A549 (cell line): ENCODE data around the gene MRPL2. TPM values are rescaled to one million over a fixed set of nuclear protein-coding genes. Genes with fewer than 3 reads are reported as not detected.

Experiments used
- ATAC-seq, 2 experiments: fragments of 200-7000 bp in 1 of 2; fragments of >200 bp in 1 of 2; cut with Nextera tagmentation in 1 of 2; cut with Tn5 transposase in 1 of 2; 3 replicates each; pipeline versions ENCODE4 v1.8.0 to v1.9.1; 2018 to 2020; ENCODE audit warnings: mild to moderate bottlenecking in 1 of 2, moderate library complexity in 1 of 2
- CTCF ChIA-PET: fragments of 300-600 bp; sonication (Branson Sonifier 250); formaldehyde crosslinking; extraction: SDS; loops from one replicate; lab custom pipeline; 2021; ENCODE audit warnings: antibody characterized with exemption, inconsistent platforms; lab: Yijun Ruan, JAX
- POLR2A ChIA-PET: fragments of 350-600 bp; formaldehyde crosslinking; extraction: SDS; loops from one replicate; lab custom pipeline; 2021; ENCODE audit warnings: antibody characterized with exemption, inconsistent platforms; lab: Yijun Ruan, JAX
- DNase-seq, 2 experiments: peaks; one replicate each; pipeline versions ENCODE4 v3.0.0 to v3.0.0-alpha.2; 2011 to 2016; ENCODE audit warnings: low read depth in 1 of 2, low spot score in 1 of 2
- FAIRE-seq: peaks from 2 replicates; lab custom pipeline; 2011; peaks lifted over from hg19 to GRCh38; lab: Jason Lieb, UNC
- H3K27ac ChIP-seq, 2 experiments: fragments of >200 bp; sonication (Bioruptor Twin); formaldehyde crosslinking; 3 replicates each; pipeline ENCODE4 v1.5.1; 2016 to 2017
- H3K4me1 ChIP-seq: fragments of >200 bp; sonication (Bioruptor Twin); formaldehyde crosslinking; 3 replicates; pipeline ENCODE4 v1.6.1; 2016
- H3K4me2 ChIP-seq: fragments of >200 bp; sonication (Bioruptor Twin); formaldehyde crosslinking; 3 replicates; pipeline ENCODE4 v1.6.1; 2016
- H3K4me3 ChIP-seq: fragments of >200 bp; sonication (Bioruptor Twin); formaldehyde crosslinking; 3 replicates; pipeline ENCODE4 v1.5.1; 2016
- H3K9me3 ChIP-seq: fragments of >200 bp; sonication (Bioruptor Twin); formaldehyde crosslinking; 3 replicates; pipeline ENCODE4 v1.6.1; 2016
- BCL3 ChIP-seq: fragments of >200 bp; sonication (Bioruptor Twin); formaldehyde crosslinking; IDR thresholded peaks from 3 replicates; pipeline ENCODE4 v1.6.1; 2016
- CBX8 ChIP-seq: fragments of 200-600 bp; sonication (generic); IDR thresholded peaks from 2 replicates; pipeline ENCODE4 v1.6.1; 2016
- CHD2 ChIP-seq: fragments of 150-350 bp; IDR thresholded peaks from 2 replicates; pipeline ENCODE4 v1.6.1; 2014; ENCODE audit warnings: low read length; ENCODE audit not compliant: partially characterized antibody
- EHMT2 ChIP-seq: fragments of 200-600 bp; sonication (generic); IDR thresholded peaks from 2 replicates; pipeline ENCODE4 v1.6.1; 2016; ENCODE audit warnings: antibody characterized with exemption, low read depth, mild to moderate bottlenecking, moderate library complexity
- FOSB ChIP-seq: fragments of 250-450 bp; sonication (Bioruptor Pico); IDR thresholded peaks from 2 replicates; pipeline ENCODE4 v1.5.0; 2020; ENCODE audit warnings: mild to moderate bottlenecking, moderate library complexity
- HDAC2 ChIP-seq: fragments of 200-600 bp; sonication (generic); IDR thresholded peaks from 2 replicates; pipeline ENCODE4 v1.6.1; 2016
- HEYL ChIP-seq: fragments of 250-450 bp; sonication (Bioruptor Pico); IDR thresholded peaks from 2 replicates; pipeline ENCODE4 v1.8.0; 2021; ENCODE audit warnings: mild to moderate bottlenecking, moderate library complexity
- HMGXB4 ChIP-seq: fragments of 250-450 bp; sonication (Bioruptor Pico); IDR thresholded peaks from 2 replicates; pipeline ENCODE4 v1.5.0; 2021; ENCODE audit warnings: mild to moderate bottlenecking, moderate library complexity, borderline replicate concordance
- HOXA7 ChIP-seq: fragments of 250-450 bp; sonication (Bioruptor Pico); IDR thresholded peaks from 2 replicates; pipeline ENCODE4 v1.5.0; 2020; ENCODE audit warnings: mild to moderate bottlenecking, moderate library complexity
- JUN ChIP-seq, 2 experiments: fragments of >200 bp; sonication (Bioruptor Twin); formaldehyde crosslinking; IDR thresholded peaks; 2 replicates in 1 of 2; 3 replicates in 1 of 2; pipeline ENCODE4 v1.6.1; 2016 to 2017
- MAFK ChIP-seq: fragments of 450-650 bp; IDR thresholded peaks from 2 replicates; pipeline ENCODE4 v1.6.1; 2014; ENCODE audit not compliant: partially characterized antibody
- MAX ChIP-seq: IDR thresholded peaks from 2 replicates; pipeline ENCODE4 v1.6.1; 2012
- MYC ChIP-seq: IDR thresholded peaks from 2 replicates; pipeline ENCODE4 v1.6.1; 2012; ENCODE audit warnings: mild to moderate bottlenecking, inconsistent platforms, low read length, improper control_type of control experiment, borderline replicate concordance
- NFE2L2 ChIP-seq: fragments of 150-350 bp; conservative IDR thresholded peaks from 2 replicates; pipeline ENCODE4 v1.6.1; 2014; ENCODE audit warnings: low read length
- NR3C1 ChIP-seq: fragments of >200 bp; sonication (Bioruptor Twin); formaldehyde crosslinking; IDR thresholded peaks from 3 replicates; pipeline ENCODE4 v1.6.1; 2017
- PBX3 ChIP-seq: IDR thresholded peaks from 2 replicates; pipeline ENCODE4 v1.6.1; 2012
- PHF8 ChIP-seq: fragments of 200-600 bp; sonication (generic); IDR thresholded peaks from 2 replicates; pipeline ENCODE4 v1.6.1; 2016; ENCODE audit warnings: low read depth, mild to moderate bottlenecking, antibody characterized with exemption, moderate library complexity, borderline replicate concordance
- POLR2A ChIP-seq: IDR thresholded peaks from 2 replicates; pipeline ENCODE4 v1.6.1; 2012; ENCODE audit warnings: mild to moderate bottlenecking, low read length
- POLR2AphosphoS2 ChIP-seq: conservative IDR thresholded peaks from 2 replicates; pipeline ENCODE4 v1.6.1; 2012; ENCODE audit warnings: low read length, improper control_type of control experiment, inconsistent platforms
- RARB ChIP-seq: fragments of 250-450 bp; sonication (Bioruptor Pico); IDR thresholded peaks from 2 replicates; pipeline ENCODE4 v1.8.0; 2021; ENCODE audit warnings: mild to moderate bottlenecking, moderate library complexity
- REST ChIP-seq: fragments of 200-600 bp; sonication (generic); IDR thresholded peaks from 2 replicates; pipeline ENCODE4 v1.6.1; 2016; ENCODE audit warnings: antibody characterized with exemption, mild to moderate bottlenecking, moderate library complexity
- SREBF2 ChIP-seq: fragments of 450-650 bp; IDR thresholded peaks from 2 replicates; pipeline ENCODE4 v1.6.1; 2014; ENCODE audit warnings: mild to moderate bottlenecking, moderate library complexity
- TP53 ChIP-seq: fragments of 250-450 bp; sonication (Bioruptor Pico); IDR thresholded peaks from 2 replicates; pipeline ENCODE4 v1.5.0; 2021; ENCODE audit warnings: mild to moderate bottlenecking, moderate library complexity
- ZNF302 ChIP-seq: fragments of 250-450 bp; sonication (Bioruptor Pico); IDR thresholded peaks from 2 replicates; pipeline ENCODE4 v1.9.0; 2021; ENCODE audit warnings: inconsistent platforms, mild to moderate bottlenecking, moderate library complexity
- ZSCAN20 ChIP-seq: fragments of 250-450 bp; sonication (Bioruptor Pico); IDR thresholded peaks from 2 replicates; pipeline ENCODE4 v1.8.0; 2022; ENCODE audit warnings: mild to moderate bottlenecking, moderate library complexity
- WGBS: methylation state at CpG from one replicate; pipeline ENCODE4 v1.1.6; 2017; ENCODE audit errors: missing lambda C conversion rate; 5-methylcytosine and 5-hydroxymethylcytosine counted together
- polyA plus RNA-seq, 4 experiments: library from polyadenylated mRNA; depleted of rRNA in 3 of 4; stranded (reverse); fragments of >200 nt; fragmentation: RNase III in 1 of 4; extraction: RNeasy Plus Mini Kit Qiagen cat#74134 plus additional on column Dnase treatment in 1 of 4; gene quantifications; 2 replicates in 3 of 4; 3 replicates in 1 of 4; pipeline ENCODE4 v1.2.3, GENCODE V29; 2011 to 2017

The MRPL2 gene
- polyA plus RNA-seq, 2 of the 4 experiments (the other 2 are of a cell fraction) = 33.7 to 51.9 TPM

GRCh38 chr6:43020847-43021246 lies 38.4 kb downstream of the MRPL2 start:
- Histone ChIP-seq H3K9me3 (no peaks in the 10 kb centered on the region), H3K4me1 (peaks cover 14% of the 10 kb centered on the region), H3K4me3 (peak overlapping the region; percentile 74), H3K27ac (peak overlapping the region; percentile 78 to 96), H3K4me2 (peak overlapping the region; percentile 87)
- TF ChIP-seq CBX8 = no peak
- no peak for TF ChIP-seq SREBF2
- no peak for TF ChIP-seq FOSB
- TF ChIP-seq ZSCAN20 (CRISPR knock-in tag) = no peak
- TF ChIP-seq JUN (IDR thresholded peaks at IDR 0.05) = no peak
- TF ChIP-seq NR3C1 = no peak
- TF ChIP-seq REST = no peak
- TF ChIP-seq MYC = no peak
- no peak for TF ChIP-seq CHD2
- TF ChIP-seq MAX = no peak
- TF ChIP-seq NFE2L2 = no peak
- TF ChIP-seq MAFK = no peak
- TF ChIP-seq HEYL = no peak
- no peak for TF ChIP-seq ZNF302 (CRISPR knock-in tag)
- no peak for TF ChIP-seq HOXA7
- FAIRE-seq (no peak), ATAC-seq (peak; percentile 33 to 45; a peak in 5 of 6 replicates), DNase-seq (no peak)
- POLR2A ChIA-PET = interaction anchor here (0.6 to 1.6 kb wide), 5 partner anchors 9 to 91 kb away, joined by 3 to 6 read pairs (median 4); partner anchors contain the start of genes CNPY3, KLC4, MRPL2 and PPP2R5D
- CTCF ChIA-PET = interaction anchor here (0.5 to 2.5 kb wide), 4 partner anchors 11 to 123 kb away, joined by 3 to 7 read pairs (median 4); no protein-coding TSS in a partner anchor
- 46% methylated on average over 5 of the region's 5 CpGs for WGBS

- POLR2A ChIA-PET = interaction anchor here (1.1 to 1.5 kb wide), 2 partner anchors 9 to 91 kb away, joined by 3 to 4 read pairs; partner anchors contain the start of gene CNPY3
- no peaks in the 10 kb centered on the region for H3K9me3 ChIP-seq
- FAIRE-seq (no peak), DNase-seq (no peak), ATAC-seq (no peak)
- no peak for TF ChIP-seq TP53 (CRISPR knock-in tag)
- TF ChIP-seq RARB (CRISPR knock-in tag) = no peak
- no peak for TF ChIP-seq PBX3
- TF ChIP-seq EHMT2 = no peak
- TF ChIP-seq POLR2A = no peak
- no peak for TF ChIP-seq HMGXB4 (CRISPR knock-in tag)
- no peak for TF ChIP-seq HDAC2
- TF ChIP-seq CHD2 = no peak
- no peak for TF ChIP-seq PHF8
- no peak for TF ChIP-seq POLR2AphosphoS2
- TF ChIP-seq BCL3 = no peak
- no peak for TF ChIP-seq HOXA7
- CTCF ChIA-PET = interaction anchor here (1.3 to 2.5 kb wide), 2 partner anchors 11 to 123 kb away, joined by 4 to 7 read pairs; no protein-coding TSS in a partner anchor
- H3K27ac ChIP-seq = peak overlapping the region in 1 of 2 experiments; percentile 96; a peak in 2 of 6 replicates
- peaks cover 15% of the 10 kb centered on the region for H3K4me1 ChIP-seq
- 92% methylated on average over 3 of the region's 3 CpGs for WGBS
- no peak overlapping the region for H3K4me2 ChIP-seq
- H3K4me3 ChIP-seq = no peak overlapping the region
Measured at GRCh38 chr6:43020052-43020705, 39.1 kb downstream of the MRPL2 start.
